Measurements from ENCODE around the gene FBXL17. TPM values are rescaled to one million over a fixed set of nuclear protein-coding genes. Genes with fewer than 3 reads are reported as not detected.

Gene FBXL17
- total and polyA plus RNA-seq, 2 donors (not counting 1 experiment from before 2014, with no cell fraction given) = 7.3 to 40.3 TPM

GRCh38 chr5:107919969-107920368, 461.9 kb downstream of the FBXL17 start:
- ATAC-seq (ENCODE audit: low read depth) = no peak
- POLR2A ChIA-PET = no interaction called here

GRCh38 chr5:107919361-107919760, 462.5 kb downstream of the FBXL17 start:
- Mint-ChIP-seq H3K4me1 (no peaks in the 10 kb centered on the region), H3K27me3 (no peaks in the 10 kb centered on the region), H3K27ac (no peak overlapping the region), H3K4me3 (no peak overlapping the region), H3K9me3 (ENCODE audit: insufficient read depth) (no peaks in the 10 kb centered on the region)
- DNase-seq (no peak), ATAC-seq (ENCODE audit: low read depth) (no peak)
- no peaks in the 10 kb centered on the region for H3K36me3 ChIP-seq (replicated peaks in 1 of 2; ENCODE audit: control extremely low read depth in 1 of 2, control insufficient read depth in 1 of 2, extremely low read depth in 1 of 2, insufficient read depth in 2 of 2, low read length in 1 of 2)
- H2AFZ ChIP-seq (ENCODE audit: insufficient read depth, low read depth, low read length, poor library complexity, severe bottlenecking) = no peak overlapping the region
- CTCF ChIA-PET = no interaction called here
- WGBS (ENCODE audit: insufficient coverage) = 92% methylated on average over 4 of the region's 4 CpGs
- no peak overlapping the region for H3K4me3 ChIP-seq (ENCODE audit: control extremely low read depth in 1 of 5, extremely low read depth in 1 of 5, insufficient read depth in 1 of 5, low read depth in 2 of 5, low read length in 4 of 5)
- H3K9me3 ChIP-seq (ENCODE audit: control extremely low read depth in 1 of 3, control insufficient read depth in 2 of 3, insufficient read depth in 1 of 3, low read length in 2 of 3) = no peaks in the 10 kb centered on the region
- intact Hi-C loops (cut with micrococcal nuclease) = no loop called here
- POLR2A ChIA-PET = no interaction called here
- no peak overlapping the region for H3K4me2 ChIP-seq (replicated peaks; ENCODE audit: low read depth, low read length, poor library complexity, severe bottlenecking)
- no peaks in the 10 kb centered on the region for H3K27me3 ChIP-seq (replicated peaks in 1 of 4; ENCODE audit: control extremely low read depth in 1 of 4, control insufficient read depth in 3 of 4, insufficient read depth in 4 of 4, low read length in 3 of 4)
- no peaks in the 10 kb centered on the region for H3K79me2 ChIP-seq (ENCODE audit: control insufficient read depth, insufficient read depth, low read length)
- TF ChIP-seq EZH2 (IDR thresholded peaks at IDR 0.05; ENCODE audit: borderline replicate concordance, insufficient read depth, low read depth, low read length, poor library complexity, severe bottlenecking) (no peak), CTCF (IDR thresholded peaks at IDR 0.05) (no peak)
- no peak overlapping the region for H3K27ac ChIP-seq (ENCODE audit: low read length in 2 of 2)
- H4K20me1 ChIP-seq (ENCODE audit: control insufficient read depth, insufficient read depth, low read length, poor library complexity, severe bottlenecking) = no peaks in the 10 kb centered on the region
- H3K4me1 ChIP-seq (ENCODE audit: control insufficient read depth in 2 of 2, insufficient read depth in 2 of 2, low read length in 2 of 2) = no peaks in the 10 kb centered on the region
- no peak overlapping the region for H3K9ac ChIP-seq (ENCODE audit: low read length)

More at GRCh38 chr5:107919969-107920368, 461.9 kb downstream of the FBXL17 start:
- Mint-ChIP-seq H3K4me3 (no peak overlapping the region), H3K4me1 (no peaks in the 10 kb centered on the region), H3K27me3 (no peaks in the 10 kb centered on the region), H3K27ac (no peak overlapping the region), H3K9me3 (ENCODE audit: insufficient read depth) (no peaks in the 10 kb centered on the region)
- no peak overlapping the region for H3K27ac ChIP-seq (ENCODE audit: low read length in 2 of 2)
- no CpG with 5 or more reads among the region's 6 CpGs for WGBS (ENCODE audit: insufficient coverage)
- H2AFZ ChIP-seq (ENCODE audit: insufficient read depth, low read depth, low read length, poor library complexity, severe bottlenecking) = no peak overlapping the region
- no peaks in the 10 kb centered on the region for H3K36me3 ChIP-seq (replicated peaks in 1 of 2; ENCODE audit: control extremely low read depth in 1 of 2, control insufficient read depth in 1 of 2, extremely low read depth in 1 of 2, insufficient read depth in 2 of 2, low read length in 1 of 2)
- no peak for TF ChIP-seq CTCF (IDR thresholded peaks at IDR 0.05)
- TF ChIP-seq EZH2 (IDR thresholded peaks at IDR 0.05; ENCODE audit: borderline replicate concordance, insufficient read depth, low read depth, low read length, poor library complexity, severe bottlenecking) = no peak
- H3K9ac ChIP-seq (ENCODE audit: low read length) = no peak overlapping the region
- no peak overlapping the region for H3K4me2 ChIP-seq (replicated peaks; ENCODE audit: low read depth, low read length, poor library complexity, severe bottlenecking)
- no peaks in the 10 kb centered on the region for H3K27me3 ChIP-seq (replicated peaks in 1 of 4; ENCODE audit: control extremely low read depth in 1 of 4, control insufficient read depth in 3 of 4, insufficient read depth in 4 of 4, low read length in 3 of 4)
- intact Hi-C loops (cut with micrococcal nuclease) = no loop called here
- DNase-seq = no peak
- CTCF ChIA-PET = no interaction called here
- no peaks in the 10 kb centered on the region for H4K20me1 ChIP-seq (ENCODE audit: control insufficient read depth, insufficient read depth, low read length, poor library complexity, severe bottlenecking)
- no peaks in the 10 kb centered on the region for H3K79me2 ChIP-seq (ENCODE audit: control insufficient read depth, insufficient read depth, low read length)
- no peaks in the 10 kb centered on the region for H3K4me1 ChIP-seq (ENCODE audit: control insufficient read depth in 2 of 2, insufficient read depth in 2 of 2, low read length in 2 of 2)
- H3K4me3 ChIP-seq (ENCODE audit: control extremely low read depth in 1 of 5, extremely low read depth in 1 of 5, insufficient read depth in 1 of 5, low read depth in 2 of 5, low read length in 4 of 5) = no peak overlapping the region
- no peaks in the 10 kb centered on the region for H3K9me3 ChIP-seq (ENCODE audit: control extremely low read depth in 1 of 3, control insufficient read depth in 2 of 3, insufficient read depth in 1 of 3, low read length in 2 of 3)
